RWPE1 (cell line): ENCODE results near the gene SLC16A2.
A peak's percentile ranks its signal among the peaks of the same experiment; 100 is the strongest.

Experiments used
- CTCF ChIA-PET: fragments of 350-600 bp; sonication (Branson Sonifier 250); formaldehyde crosslinking; extraction: SDS; loops from one replicate; lab custom pipeline; 2021; lab: Yijun Ruan, JAX
- POLR2A ChIA-PET: fragments of 400-600 bp; formaldehyde crosslinking; extraction: SDS; loops from one replicate; lab custom pipeline; 2020; ENCODE audit warnings: antibody characterized with exemption; ENCODE audit not compliant: low non-redundant PET; lab: Yijun Ruan, JAX
- DNase-seq: peaks from one replicate; pipeline ENCODE4 v3.0.0; 2012; ENCODE audit warnings: low spot score
- H3K27ac ChIP-seq: fragments of 450-650 bp; 2 replicates; pipeline ENCODE4 v1.5.1; 2017
- CTCF ChIP-seq: fragments of 450-650 bp; conservative IDR thresholded peaks from 2 replicates; pipeline ENCODE4 v1.5.1; 2017; ENCODE audit warnings: low read depth, mild to moderate bottlenecking

SLC16A2 gene

DNA sequence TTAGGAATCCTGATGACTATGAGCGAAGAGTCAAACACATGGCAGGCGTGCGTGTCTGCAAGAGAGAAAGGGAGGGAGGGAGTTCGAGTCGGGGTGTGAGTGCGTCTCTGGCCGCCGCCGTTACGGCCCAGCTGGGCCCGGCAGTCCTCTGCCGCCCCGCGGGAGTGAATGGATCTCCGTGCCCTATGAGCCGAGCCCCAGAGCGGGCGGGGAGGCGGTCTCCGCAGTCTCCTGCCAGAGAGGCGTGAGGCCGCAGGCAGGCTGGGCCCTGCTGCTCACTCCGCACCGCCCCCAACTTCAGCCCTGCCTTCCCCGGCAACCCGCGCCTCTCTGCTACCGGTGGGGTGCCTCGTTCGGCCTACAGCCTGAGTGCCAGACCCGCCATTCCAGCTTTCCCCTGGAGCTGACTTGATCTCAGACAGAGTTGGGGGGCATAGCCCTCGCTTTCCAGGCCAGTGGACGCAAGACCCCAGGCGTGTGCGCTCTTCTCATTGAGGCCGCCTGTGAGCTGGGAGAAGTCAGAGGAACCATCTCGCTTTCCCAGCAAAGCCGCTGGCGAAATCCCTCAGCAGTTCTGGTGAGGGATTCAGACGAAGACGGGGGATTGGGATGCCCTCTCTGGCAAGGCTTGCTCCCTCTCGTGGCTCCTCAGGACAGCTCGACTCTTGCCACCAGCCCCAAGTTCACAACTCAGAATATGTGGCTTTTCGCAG, 1.4 kb downstream of the SLC16A2 start:
- TF ChIP-seq CTCF = no peak
- H3K27ac ChIP-seq = no peak overlapping the region
- DNase-seq = peak; percentile 38
- CTCF ChIA-PET = interaction anchor here (0.5 kb wide), 1 partner anchor 128 kb away, joined by 5 read pairs; no protein-coding TSS in a partner anchor
- POLR2A ChIA-PET = interaction anchor here (0.7 kb wide), 1 partner anchor 14 kb away, joined by 3 read pairs; no protein-coding TSS in a partner anchor

DNA sequence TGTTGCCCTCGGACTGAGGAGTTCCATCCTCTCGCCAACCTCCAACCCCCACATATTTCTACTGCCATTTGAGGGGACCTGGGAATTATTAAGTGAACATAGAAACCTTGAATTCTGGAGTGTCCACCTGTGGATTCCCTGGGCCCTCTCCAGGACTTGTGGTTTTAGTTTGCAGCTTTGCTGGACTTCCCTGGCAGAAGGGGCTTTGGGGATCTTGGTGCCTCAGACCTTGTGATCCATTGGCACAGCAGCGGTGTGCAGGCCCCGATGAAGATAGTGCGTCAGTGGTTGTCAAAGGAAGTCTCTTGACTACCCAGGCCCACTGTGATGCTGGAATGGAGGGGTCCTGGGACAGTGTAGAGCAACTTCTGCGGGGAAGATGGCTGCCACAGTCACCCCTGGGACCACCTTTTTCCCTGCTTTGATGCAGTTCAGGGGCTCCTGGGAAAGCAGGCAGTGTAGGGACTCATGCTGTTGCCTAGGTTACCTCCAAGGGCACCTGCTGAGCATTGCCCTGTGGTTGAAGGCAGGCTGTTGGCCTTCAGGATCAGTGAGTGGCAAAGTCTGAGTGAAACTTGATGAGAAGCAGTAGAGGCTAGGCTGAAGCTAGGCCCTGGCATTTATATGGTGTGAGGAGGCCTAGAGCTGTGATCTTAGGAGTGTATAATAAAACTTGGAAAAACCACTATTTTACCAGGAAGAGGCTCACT, 2.2 kb downstream of the SLC16A2 start:
- ChIA-PET CTCF (no interaction called here), POLR2A (interaction anchor here (0.7 kb wide), 1 partner anchor 14 kb away, joined by 3 read pairs; no protein-coding TSS in a partner anchor)
- H3K27ac ChIP-seq = no peak overlapping the region
- no peak for DNase-seq
- no peak for TF ChIP-seq CTCF

DNA sequence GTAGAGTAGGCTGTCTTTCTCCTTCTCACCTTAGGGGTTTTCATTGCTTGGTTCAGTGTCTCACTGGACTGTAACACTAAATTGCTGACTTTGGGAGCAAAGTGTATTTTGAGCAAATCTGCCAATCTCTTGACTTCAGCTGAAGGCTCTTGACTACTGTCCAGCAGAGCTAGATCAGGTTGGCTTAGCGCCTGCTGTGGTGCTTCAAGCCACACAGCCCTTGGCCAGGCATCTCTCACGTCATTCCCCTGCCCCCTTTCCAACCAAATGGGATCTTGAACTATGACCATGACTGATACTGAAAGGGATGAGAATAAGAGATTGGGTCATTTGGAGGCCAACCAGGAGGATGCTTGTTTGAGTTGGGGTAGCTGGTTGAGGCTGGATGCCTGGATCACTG, 4.8 kb downstream of the SLC16A2 start:
- ChIA-PET POLR2A (interaction anchor here (0.6 kb wide), 1 partner anchor 23 kb away, joined by 5 read pairs; no protein-coding TSS in a partner anchor), CTCF (interaction anchor here (1.1 kb wide), 1 partner anchor 12 kb away, joined by 3 read pairs; no protein-coding TSS in a partner anchor)
- TF ChIP-seq CTCF = no peak
- H3K27ac ChIP-seq = no peak overlapping the region
- DNase-seq = no peak

- no peak overlapping the region for H3K27ac ChIP-seq
- DNase-seq = no peak
- ChIA-PET POLR2A (no interaction called here), CTCF (interaction anchor here (1.1 kb wide), 1 partner anchor 12 kb away, joined by 3 read pairs; no protein-coding TSS in a partner anchor)
- no peak for TF ChIP-seq CTCF
Observed at GRCh38 chrX:74426615-74427014, 5.3 kb downstream of the SLC16A2 start.

GRCh38 chrX:74431797-74432196, 10.5 kb downstream of the SLC16A2 start:
- DNase-seq = no peak
- ChIA-PET POLR2A (no interaction called here), CTCF (no interaction called here)
- no peak overlapping the region for H3K27ac ChIP-seq
- no peak for TF ChIP-seq CTCF

GRCh38 chrX:74434336-74434735, 13.0 kb downstream of the SLC16A2 start:
- DNase-seq = no peak
- no peak overlapping the region for H3K27ac ChIP-seq
- CTCF ChIA-PET = interaction anchor here (0.7 kb wide), 1 partner anchor 17 kb away, joined by 5 read pairs; no protein-coding TSS in a partner anchor
- TF ChIP-seq CTCF = no peak
- POLR2A ChIA-PET = interaction anchor here (0.6 kb wide), 1 partner anchor 200 kb away, joined by 3 read pairs; no protein-coding TSS in a partner anchor
